A549 (cell line): ENCODE measurements around the gene LRRC41. TPM values are rescaled to one million over a fixed set of nuclear protein-coding genes. Genes with fewer than 3 reads are reported as not detected.
A peak's percentile ranks its signal among the peaks of the same experiment; 100 is the strongest.

Experiments
- ATAC-seq, 2 experiments: fragments of 200-7000 bp in 1 of 2; fragments of >200 bp in 1 of 2; cut with Nextera tagmentation in 1 of 2; cut with Tn5 transposase in 1 of 2; 3 replicates each; pipeline versions ENCODE4 v1.8.0 to v1.9.1; 2018 to 2020; ENCODE audit warnings: mild to moderate bottlenecking in 1 of 2, moderate library complexity in 1 of 2
- CTCF ChIA-PET: fragments of 300-600 bp; sonication (Branson Sonifier 250); formaldehyde crosslinking; extraction: SDS; loops from one replicate; lab custom pipeline; 2021; ENCODE audit warnings: antibody characterized with exemption, inconsistent platforms; lab: Yijun Ruan, JAX
- POLR2A ChIA-PET: fragments of 350-600 bp; formaldehyde crosslinking; extraction: SDS; loops from one replicate; lab custom pipeline; 2021; ENCODE audit warnings: antibody characterized with exemption, inconsistent platforms; lab: Yijun Ruan, JAX
- DNase-seq, 2 experiments: peaks; one replicate each; pipeline versions ENCODE4 v3.0.0 to v3.0.0-alpha.2; 2011 to 2016; ENCODE audit warnings: low read depth in 1 of 2, low spot score in 1 of 2
- FAIRE-seq: peaks from 2 replicates; lab custom pipeline; 2011; peaks lifted over from hg19 to GRCh38; lab: Jason Lieb, UNC
- H3K27ac ChIP-seq, 2 experiments: fragments of >200 bp; sonication (Bioruptor Twin); formaldehyde crosslinking; 3 replicates each; pipeline ENCODE4 v1.5.1; 2016 to 2017
- H3K4me1 ChIP-seq: fragments of >200 bp; sonication (Bioruptor Twin); formaldehyde crosslinking; 3 replicates; pipeline ENCODE4 v1.6.1; 2016
- H3K4me2 ChIP-seq: fragments of >200 bp; sonication (Bioruptor Twin); formaldehyde crosslinking; 3 replicates; pipeline ENCODE4 v1.6.1; 2016
- H3K4me3 ChIP-seq: fragments of >200 bp; sonication (Bioruptor Twin); formaldehyde crosslinking; 3 replicates; pipeline ENCODE4 v1.5.1; 2016
- H3K9me3 ChIP-seq: fragments of >200 bp; sonication (Bioruptor Twin); formaldehyde crosslinking; 3 replicates; pipeline ENCODE4 v1.6.1; 2016
- ATOH8 ChIP-seq: fragments of 250-450 bp; sonication (Bioruptor Pico); IDR thresholded peaks from 2 replicates; pipeline ENCODE4 v1.5.0; 2020; ENCODE audit warnings: low read depth, mild to moderate bottlenecking, moderate library complexity
- CEBPB ChIP-seq, 2 experiments: fragments of >200 bp in 1 of 2; sonication (Bioruptor Twin) in 1 of 2; formaldehyde crosslinking in 1 of 2; IDR thresholded peaks; 2 replicates each; pipeline ENCODE4 v1.6.1; 2012 to 2016
- EP300 ChIP-seq, 2 experiments: fragments of >200 bp; sonication (Bioruptor Twin); formaldehyde crosslinking; IDR thresholded peaks; 2 replicates in 1 of 2; 3 replicates in 1 of 2; pipeline ENCODE4 v1.6.1; 2016 to 2017
- GATA3 ChIP-seq: IDR thresholded peaks from 2 replicates; pipeline ENCODE4 v1.6.1; 2012; ENCODE audit warnings: borderline replicate concordance
- HDAC2 ChIP-seq: fragments of 200-600 bp; sonication (generic); IDR thresholded peaks from 2 replicates; pipeline ENCODE4 v1.6.1; 2016
- HEYL ChIP-seq: fragments of 250-450 bp; sonication (Bioruptor Pico); IDR thresholded peaks from 2 replicates; pipeline ENCODE4 v1.8.0; 2021; ENCODE audit warnings: mild to moderate bottlenecking, moderate library complexity
- HMGXB4 ChIP-seq: fragments of 250-450 bp; sonication (Bioruptor Pico); IDR thresholded peaks from 2 replicates; pipeline ENCODE4 v1.5.0; 2021; ENCODE audit warnings: mild to moderate bottlenecking, moderate library complexity, borderline replicate concordance
- HOXB5 ChIP-seq: fragments of 250-450 bp; sonication (Bioruptor Pico); IDR thresholded peaks from 2 replicates; pipeline ENCODE4 v1.5.0; 2020; ENCODE audit warnings: mild to moderate bottlenecking, moderate library complexity
- JUN ChIP-seq, 2 experiments: fragments of >200 bp; sonication (Bioruptor Twin); formaldehyde crosslinking; IDR thresholded peaks; 2 replicates in 1 of 2; 3 replicates in 1 of 2; pipeline ENCODE4 v1.6.1; 2016 to 2017
- JUNB ChIP-seq: fragments of >200 bp; sonication (Bioruptor Twin); formaldehyde crosslinking; IDR thresholded peaks from 2 replicates; pipeline ENCODE4 v1.6.1; 2016
- KDM1A ChIP-seq: fragments of 200-600 bp; sonication (generic); IDR thresholded peaks from 2 replicates; pipeline ENCODE4 v1.6.1; 2016; ENCODE audit warnings: low read depth, mild to moderate bottlenecking
- MAX ChIP-seq: IDR thresholded peaks from 2 replicates; pipeline ENCODE4 v1.6.1; 2012
- MAZ ChIP-seq: fragments of 150-350 bp; IDR thresholded peaks from 2 replicates; pipeline ENCODE4 v1.6.1; 2014; ENCODE audit warnings: antibody characterized with exemption, low read depth, low read length, borderline replicate concordance
- NR3C1 ChIP-seq: fragments of >200 bp; sonication (Bioruptor Twin); formaldehyde crosslinking; IDR thresholded peaks from 3 replicates; pipeline ENCODE4 v1.6.1; 2017
- PBX3 ChIP-seq: IDR thresholded peaks from 2 replicates; pipeline ENCODE4 v1.6.1; 2012
- PHF8 ChIP-seq: fragments of 200-600 bp; sonication (generic); IDR thresholded peaks from 2 replicates; pipeline ENCODE4 v1.6.1; 2016; ENCODE audit warnings: low read depth, mild to moderate bottlenecking, antibody characterized with exemption, moderate library complexity, borderline replicate concordance
- RARB ChIP-seq: fragments of 250-450 bp; sonication (Bioruptor Pico); IDR thresholded peaks from 2 replicates; pipeline ENCODE4 v1.8.0; 2021; ENCODE audit warnings: mild to moderate bottlenecking, moderate library complexity
- RFX5 ChIP-seq: fragments of 450-650 bp; IDR thresholded peaks from 2 replicates; pipeline ENCODE4 v1.7.1; 2014; ENCODE audit warnings: antibody characterized with exemption, mild to moderate bottlenecking, moderate library complexity
- TFCP2L1 ChIP-seq: fragments of 250-450 bp; sonication (Bioruptor Pico); IDR thresholded peaks from 2 replicates; pipeline ENCODE4 v1.5.0; 2021; ENCODE audit warnings: mild to moderate bottlenecking
- USF2 ChIP-seq: fragments of 450-650 bp; IDR thresholded peaks from 2 replicates; pipeline ENCODE4 v1.6.1; 2014; ENCODE audit warnings: antibody characterized with exemption
- ZNF302 ChIP-seq: fragments of 250-450 bp; sonication (Bioruptor Pico); IDR thresholded peaks from 2 replicates; pipeline ENCODE4 v1.9.0; 2021; ENCODE audit warnings: inconsistent platforms, mild to moderate bottlenecking, moderate library complexity
- ZSCAN20 ChIP-seq: fragments of 250-450 bp; sonication (Bioruptor Pico); IDR thresholded peaks from 2 replicates; pipeline ENCODE4 v1.8.0; 2022; ENCODE audit warnings: mild to moderate bottlenecking, moderate library complexity
- WGBS: methylation state at CpG from one replicate; pipeline ENCODE4 v1.1.6; 2017; ENCODE audit errors: missing lambda C conversion rate; 5-methylcytosine and 5-hydroxymethylcytosine counted together
- polyA plus RNA-seq, 4 experiments: library from polyadenylated mRNA; depleted of rRNA in 3 of 4; stranded (reverse); fragments of >200 nt; fragmentation: RNase III in 1 of 4; extraction: RNeasy Plus Mini Kit Qiagen cat#74134 plus additional on column Dnase treatment in 1 of 4; gene quantifications; 2 replicates in 3 of 4; 3 replicates in 1 of 4; pipeline ENCODE4 v1.2.3, GENCODE V29; 2011 to 2017

The LRRC41 gene
- polyA plus RNA-seq, 2 of the 4 experiments (the other 2 are of a cell fraction): 28.6 to 33.4 TPM

GRCh38 chr1:46317323-46317722, 13.9 kb upstream of the LRRC41 start (continued):
- TF ChIP-seq HMGXB4 (CRISPR knock-in tag) (no peak), NR3C1 (no peak), HEYL (CRISPR knock-in tag) (no peak), JUNB (no peak), ZNF302 (no peak), MAX (no peak), ZSCAN20 (CRISPR knock-in tag) (no peak), RFX5 (no peak), RARB (CRISPR knock-in tag) (no peak), HDAC2 (no peak), MAZ (no peak), ATOH8 (no peak)

GRCh38 chr1:46315669-46316403, 12.4 kb upstream of the LRRC41 start:
- no peak overlapping the region for H3K4me2 ChIP-seq
- H3K4me1 ChIP-seq: 0 out of 3 replicates have a peak, but pooled peaks cover 3% of the 10 kb centered on the region
- FAIRE-seq (no peak), ATAC-seq (peak in 1 of 2 experiments; percentile 60; a peak in 3 of 6 replicates)
- WGBS: 75% methylated on average over 3 of the region's 3 CpGs
- H3K27ac ChIP-seq: no peak overlapping the region
- H3K4me3 ChIP-seq: no peak overlapping the region
- POLR2A ChIA-PET: no interaction called here
- CTCF ChIA-PET: interaction anchor here (0.9 kb wide), 1 partner anchor 18 kb away, joined by 4 read pairs; no protein-coding TSS in a partner anchor
- H3K9me3 ChIP-seq: no peaks in the 10 kb centered on the region
- TF ChIP-seq PBX3 (no peak), HOXB5 (CRISPR knock-in tag) (no peak), MAX (no peak), EP300 (IDR thresholded peaks at IDR 0.05) (no peak), PHF8 (no peak), KDM1A (no peak), GATA3 (no peak), TFCP2L1 (CRISPR knock-in tag) (no peak), JUN (IDR thresholded peaks at IDR 0.05) (no peak)
- TF ChIP-seq, all 56 proteins: peak for 0
- no peak for DNase-seq

- 94% methylated on average over 4 of the region's 4 CpGs for WGBS
- no peak overlapping the region for H3K4me3 ChIP-seq
- ChIA-PET CTCF (interaction anchor here (1.0 kb wide), 1 partner anchor 37 kb away, joined by 4 read pairs; no protein-coding TSS in a partner anchor), POLR2A (no interaction called here)
- FAIRE-seq: no peak
- TF ChIP-seq TFCP2L1 (CRISPR knock-in tag) (no peak), HOXB5 (CRISPR knock-in tag) (no peak), CEBPB (IDR thresholded peaks at IDR 0.05) (0 out of 4 replicates have a peak, but pooled peaks of 1 of the 2 experiments have one; percentile 30), USF2 (no peak)
- TF ChIP-seq, all 56 proteins: peak for 1
- no peak for DNase-seq
- peaks cover 16% of the 10 kb centered on the region; the same call in 1 of the 3 replicates for H3K4me1 ChIP-seq
- H3K27ac ChIP-seq: no peak overlapping the region
- no peak overlapping the region for H3K4me2 ChIP-seq
- no peaks in the 10 kb centered on the region for H3K9me3 ChIP-seq
- ATAC-seq: no peak
Measured at GRCh38 chr1:46310321-46310720, 6.9 kb upstream of the LRRC41 start.
